SK-N-SH (cell line): ENCODE results near the gene COLEC11. TPM values are rescaled to one million over a fixed set of nuclear protein-coding genes. Genes with fewer than 3 reads are reported as not detected.

Source experiments
- CTCF ChIA-PET: fragments of 300-600, 350-600 bp; formaldehyde crosslinking; extraction: SDS; loops from one replicate; lab custom pipeline; 2021; lab: Yijun Ruan, JAX
- POLR2A ChIA-PET: fragments of 350-600 bp; sonication (Branson Sonifier 250); formaldehyde crosslinking; extraction: SDS; loops from one replicate; lab custom pipeline; 2020; ENCODE audit warnings: antibody characterized with exemption, inconsistent platforms; lab: Yijun Ruan, JAX
- DNase-seq: peaks from one replicate; pipeline ENCODE4 v3.0.0; 2012
- H2AFZ ChIP-seq: fragments of 200-600 bp; sonication (generic); 2 replicates; pipeline ENCODE4 v1.8.1; 2016; ENCODE audit warnings: antibody characterized with exemption, mild to moderate bottlenecking, low read depth
- H3F3A ChIP-seq: fragments of 200-600 bp; sonication (generic); replicated peaks from 2 replicates; pipeline ENCODE3; 2016; ENCODE audit warnings: antibody characterized with exemption, mild to moderate bottlenecking; ENCODE audit not compliant: insufficient read depth
- H3K27ac ChIP-seq, 2 experiments: fragments of 200-500 bp in 1 of 2; fragments of 200-600 bp in 1 of 2; sonication (Bioruptor generic) in 1 of 2; sonication (generic), shearing (Covaris generic) in 1 of 2; 2 replicates each; pipeline versions ENCODE4 v1.5.1 to v1.6.1; 2014 to 2016; ENCODE audit warnings: low read depth in 2 of 2, inconsistent platforms in 1 of 2, low read length in 1 of 2, mild to moderate bottlenecking in 1 of 2, mixed read lengths in 1 of 2
- H3K27me3 ChIP-seq: fragments of 200-600 bp; sonication (generic), shearing (Covaris generic); 2 replicates; pipeline ENCODE4 v1.6.1; 2016; ENCODE audit warnings: mixed run types; ENCODE audit not compliant: insufficient read depth
- H3K36me3 ChIP-seq, 2 experiments: fragments of 200-500 bp in 1 of 2; fragments of 200-600 bp in 1 of 2; sonication (Bioruptor generic) in 1 of 2; sonication (generic) in 1 of 2; replicated peaks in 1 of 2; 2 replicates each; pipeline versions ENCODE3 to v1.5.1; 2014 to 2016; ENCODE audit warnings: low read length in 1 of 2, mild to moderate bottlenecking in 1 of 2; ENCODE audit not compliant: insufficient read depth in 2 of 2, control insufficient read depth in 1 of 2
- H3K4me1 ChIP-seq, 2 experiments: fragments of 200-500 bp in 1 of 2; fragments of 200-600 bp in 1 of 2; sonication (Bioruptor generic) in 1 of 2; sonication (generic), shearing (Covaris generic) in 1 of 2; 2 replicates each; pipeline versions ENCODE4 v1.5.1 to v1.6.1; 2014 to 2016; ENCODE audit warnings: low read depth in 1 of 2, low read length in 1 of 2, mixed run types in 1 of 2; ENCODE audit not compliant: insufficient read depth in 2 of 2, control insufficient read depth in 1 of 2
- H3K4me2 ChIP-seq: fragments of 200-600 bp; sonication (generic), shearing (Covaris generic); 2 replicates; pipeline ENCODE4 v1.6.1; 2017; ENCODE audit warnings: mixed run types
- H3K4me3 ChIP-seq, 2 experiments: fragments of 200-500 bp in 1 of 2; fragments of 200-600 bp in 1 of 2; sonication (Bioruptor generic) in 1 of 2; sonication (generic), shearing (Covaris generic) in 1 of 2; 2 replicates each; pipeline versions ENCODE4 v1.5.1 to v1.8.1; 2014 to 2016; ENCODE audit warnings: low read depth in 2 of 2, inconsistent platforms in 1 of 2, low read length in 1 of 2, mild to moderate bottlenecking in 1 of 2, mixed read lengths in 1 of 2, moderate library complexity in 1 of 2
- H3K79me2 ChIP-seq: fragments of 200-600 bp; sonication (generic); 2 replicates; pipeline ENCODE4 v1.8.1; 2017; ENCODE audit warnings: mild to moderate bottlenecking; ENCODE audit not compliant: insufficient read depth
- H3K9ac ChIP-seq: fragments of 200-600 bp; sonication (generic); 2 replicates; pipeline ENCODE4 v1.6.1; 2017; ENCODE audit warnings: mixed run types
- H3K9me2 ChIP-seq: fragments of 200-600 bp; sonication (generic); 2 replicates; pipeline ENCODE4 v1.6.1; 2017; ENCODE audit warnings: mixed run types
- H3K9me3 ChIP-seq: fragments of 200-600 bp; sonication (generic); 2 replicates; pipeline ENCODE4 v1.6.1; 2017; ENCODE audit warnings: mixed run types, mild to moderate bottlenecking, moderate library complexity
- H4K20me1 ChIP-seq: fragments of 200-600 bp; sonication (generic); 2 replicates; pipeline ENCODE4 v1.6.1; 2017; ENCODE audit warnings: mild to moderate bottlenecking, mixed run types; ENCODE audit not compliant: insufficient read depth
- EZH2phosphoT487 ChIP-seq: fragments of 200-600 bp; sonication (generic); IDR thresholded peaks from 2 replicates; pipeline ENCODE4 v1.6.1; 2017; ENCODE audit warnings: low read depth, mixed run types, mild to moderate bottlenecking, antibody characterized with exemption, moderate library complexity, borderline replicate concordance
- FOXJ3 ChIP-seq: sonication (generic); formaldehyde crosslinking; IDR thresholded peaks from 2 replicates; pipeline ENCODE4 v1.5.1; 2020; ENCODE audit warnings: mild to moderate bottlenecking, missing genetic modification reagents
- FOXM1 ChIP-seq: IDR thresholded peaks from 2 replicates; pipeline ENCODE4 v1.4.0; 2012; ENCODE audit warnings: low read depth, mild to moderate bottlenecking
- GATA2 ChIP-seq: sonication (generic); formaldehyde crosslinking; IDR thresholded peaks from 2 replicates; pipeline ENCODE4 v1.5.0; 2020; ENCODE audit warnings: mild to moderate bottlenecking, missing genetic modification reagents
- JUND ChIP-seq: IDR thresholded peaks from 2 replicates; pipeline ENCODE4 v1.4.0; 2012
- NRF1 ChIP-seq: IDR thresholded peaks from 2 replicates; pipeline ENCODE4 v1.6.1; 2012; ENCODE audit warnings: low read depth, mild to moderate bottlenecking, low read length
- RAD21 ChIP-seq: IDR thresholded peaks from 2 replicates; pipeline ENCODE4 v1.6.1; 2012; ENCODE audit warnings: mild to moderate bottlenecking, low read length
- RCOR1 ChIP-seq: fragments of 150-350 bp; IDR thresholded peaks from 2 replicates; pipeline ENCODE4 v1.6.1; 2017; ENCODE audit warnings: antibody characterized with exemption, low read length
- RXRA ChIP-seq: IDR thresholded peaks from 2 replicates; pipeline ENCODE4 v1.4.0; 2012; ENCODE audit warnings: low read depth, mild to moderate bottlenecking, borderline replicate concordance
- SIN3A ChIP-seq: IDR thresholded peaks from 2 replicates; pipeline ENCODE4 v1.6.1; 2012; ENCODE audit warnings: low read depth, mild to moderate bottlenecking, low read length, moderate library complexity, borderline replicate concordance
- SMC3 ChIP-seq: IDR thresholded peaks from 2 replicates; pipeline ENCODE4 v1.6.1; 2012; ENCODE audit warnings: low read depth, low read length, improper control_type of control experiment
- TCF12 ChIP-seq: IDR thresholded peaks from 2 replicates; pipeline ENCODE4 v1.4.0; 2012
- YY1 ChIP-seq: IDR thresholded peaks from 2 replicates; pipeline ENCODE4 v1.4.0; 2012; ENCODE audit warnings: low read depth, mild to moderate bottlenecking
- polyA plus RNA-seq, 3 experiments: library from polyadenylated mRNA; depleted of rRNA; stranded (reverse); fragments of >200 nt; gene quantifications; 2 replicates each; pipeline ENCODE4 v1.2.3, GENCODE V29; 2012
- TF ChIP-seq, protein P1 (sequence below): IDR thresholded peaks from 2 replicates; pipeline ENCODE4 v1.6.1; 2012; ENCODE audit warnings: mild to moderate bottlenecking, low read depth, low read length, moderate library complexity
- TF ChIP-seq, protein P2 (sequence below): fragments of 150-350 bp; IDR thresholded peaks from 2 replicates; pipeline ENCODE4 v1.6.1; 2017; ENCODE audit warnings: antibody characterized with exemption, low read length, low read depth, borderline replicate concordance

COLEC11 gene
- polyA plus RNA-seq, 1 of the 3 experiments (the other 2 are of a cell fraction) = 8.7 TPM

DNA sequence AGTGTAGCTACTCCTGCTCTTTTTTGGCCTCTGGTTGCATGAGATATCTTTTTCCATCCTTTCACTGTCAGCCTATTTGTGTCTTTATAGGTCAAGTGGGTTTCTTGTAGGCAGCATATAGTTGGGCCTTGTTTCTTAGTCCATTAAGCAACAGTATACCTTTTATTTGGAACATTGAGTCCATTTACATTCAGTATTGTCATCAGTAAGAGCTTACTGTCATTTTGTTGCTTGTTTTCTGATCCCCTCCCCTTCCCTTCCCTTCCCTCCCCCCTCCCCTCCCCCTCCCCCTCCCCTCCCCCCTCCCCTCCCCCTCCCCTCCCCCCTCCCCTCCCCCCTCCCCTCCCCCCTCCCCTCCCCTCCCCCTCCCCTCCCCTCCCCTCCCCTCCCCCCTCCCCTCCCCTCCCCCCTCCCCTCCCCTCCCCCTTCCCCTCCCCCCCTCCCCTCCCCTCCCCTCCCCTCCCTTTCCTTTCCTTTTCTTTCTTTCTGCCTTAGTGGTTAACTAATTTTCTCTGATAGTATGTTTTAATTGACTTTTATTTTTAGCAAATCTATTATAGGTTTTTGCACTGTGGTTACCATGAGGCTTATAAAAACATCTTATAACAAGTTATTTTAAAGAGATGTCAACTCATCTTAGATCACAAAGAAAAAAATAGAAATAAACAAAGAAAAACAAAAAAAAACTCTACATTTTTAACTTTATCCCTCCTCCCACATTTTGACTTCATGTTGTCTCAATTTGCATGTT is 95.3 kb downstream of the COLEC11 start:
- no peaks in the 10 kb centered on the region for H3K36me3 ChIP-seq
- H3K9ac ChIP-seq = no peak overlapping the region
- DNase-seq = no peak
- H3K27me3 ChIP-seq = no peaks in the 10 kb centered on the region
- no peak overlapping the region for H2AFZ ChIP-seq
- no peak overlapping the region for H3K27ac ChIP-seq
- H3K9me3 ChIP-seq = no peaks in the 10 kb centered on the region
- CTCF ChIA-PET = interaction anchor here (2.2 to 4.2 kb wide), 3 partner anchors 11 to 91 kb away, joined by 5 to 24 read pairs (median 8); no protein-coding TSS in a partner anchor
- no peak overlapping the region for H3K4me2 ChIP-seq
- H3K9me2 ChIP-seq = no peaks in the 10 kb centered on the region
- TF ChIP-seq FOXM1 (no peak), JUND (no peak), SIN3A (no peak), FOXJ3 (CRISPR knock-in tag) (no peak), YY1 (no peak), RAD21 (no peak), EZH2phosphoT487 (no peak), NRF1 (no peak), RXRA (no peak), RCOR1 (no peak), SMC3 (no peak), TCF12 (no peak), GATA2 (CRISPR knock-in tag) (no peak)
- TF ChIP-seq, protein P1, sequence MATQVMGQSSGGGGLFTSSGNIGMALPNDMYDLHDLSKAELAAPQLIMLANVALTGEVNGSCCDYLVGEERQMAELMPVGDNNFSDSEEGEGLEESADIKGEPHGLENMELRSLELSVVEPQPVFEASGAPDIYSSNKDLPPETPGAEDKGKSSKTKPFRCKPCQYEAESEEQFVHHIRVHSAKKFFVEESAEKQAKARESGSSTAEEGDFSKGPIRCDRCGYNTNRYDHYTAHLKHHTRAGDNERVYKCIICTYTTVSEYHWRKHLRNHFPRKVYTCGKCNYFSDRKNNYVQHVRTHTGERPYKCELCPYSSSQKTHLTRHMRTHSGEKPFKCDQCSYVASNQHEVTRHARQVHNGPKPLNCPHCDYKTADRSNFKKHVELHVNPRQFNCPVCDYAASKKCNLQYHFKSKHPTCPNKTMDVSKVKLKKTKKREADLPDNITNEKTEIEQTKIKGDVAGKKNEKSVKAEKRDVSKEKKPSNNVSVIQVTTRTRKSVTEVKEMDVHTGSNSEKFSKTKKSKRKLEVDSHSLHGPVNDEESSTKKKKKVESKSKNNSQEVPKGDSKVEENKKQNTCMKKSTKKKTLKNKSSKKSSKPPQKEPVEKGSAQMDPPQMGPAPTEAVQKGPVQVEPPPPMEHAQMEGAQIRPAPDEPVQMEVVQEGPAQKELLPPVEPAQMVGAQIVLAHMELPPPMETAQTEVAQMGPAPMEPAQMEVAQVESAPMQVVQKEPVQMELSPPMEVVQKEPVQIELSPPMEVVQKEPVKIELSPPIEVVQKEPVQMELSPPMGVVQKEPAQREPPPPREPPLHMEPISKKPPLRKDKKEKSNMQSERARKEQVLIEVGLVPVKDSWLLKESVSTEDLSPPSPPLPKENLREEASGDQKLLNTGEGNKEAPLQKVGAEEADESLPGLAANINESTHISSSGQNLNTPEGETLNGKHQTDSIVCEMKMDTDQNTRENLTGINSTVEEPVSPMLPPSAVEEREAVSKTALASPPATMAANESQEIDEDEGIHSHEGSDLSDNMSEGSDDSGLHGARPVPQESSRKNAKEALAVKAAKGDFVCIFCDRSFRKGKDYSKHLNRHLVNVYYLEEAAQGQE = no peak
- TF ChIP-seq, protein P2, sequence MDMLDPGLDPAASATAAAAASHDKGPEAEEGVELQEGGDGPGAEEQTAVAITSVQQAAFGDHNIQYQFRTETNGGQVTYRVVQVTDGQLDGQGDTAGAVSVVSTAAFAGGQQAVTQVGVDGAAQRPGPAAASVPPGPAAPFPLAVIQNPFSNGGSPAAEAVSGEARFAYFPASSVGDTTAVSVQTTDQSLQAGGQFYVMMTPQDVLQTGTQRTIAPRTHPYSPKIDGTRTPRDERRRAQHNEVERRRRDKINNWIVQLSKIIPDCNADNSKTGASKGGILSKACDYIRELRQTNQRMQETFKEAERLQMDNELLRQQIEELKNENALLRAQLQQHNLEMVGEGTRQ = no peak
- H4K20me1 ChIP-seq = no peaks in the 10 kb centered on the region
- H3F3A ChIP-seq = peaks cover 4% of the 10 kb centered on the region
- no peak overlapping the region for H3K4me3 ChIP-seq
- H3K79me2 ChIP-seq = no peaks in the 10 kb centered on the region
- POLR2A ChIA-PET = no interaction called here
- no peaks in the 10 kb centered on the region for H3K4me1 ChIP-seq
